ENCODE results near the gene CHEK1. TPM values are rescaled to one million over a fixed set of nuclear protein-coding genes. Genes with fewer than 3 reads are reported as not detected.

The CHEK1 gene
- polyA plus RNA-seq, 1 donor (not counting 4 experiments of a cell fraction or from before 2014, with no cell fraction given), result 38.2 TPM

GRCh38 chr11:125645871-125646270 lies 20.9 kb downstream of the CHEK1 start:
- TF ChIP-seq EZH2 (IDR thresholded peaks at IDR 0.05; ENCODE audit: low read length), result no peak
- TF ChIP-seq CTCF (optimal IDR thresholded peaks at IDR 0.05 in 1 of 3, IDR thresholded peaks at IDR 0.05 in 1 of 3, conservative IDR thresholded peaks at IDR 0.05 in 1 of 3; ENCODE audit: extremely low read depth in 1 of 3, insufficient read depth in 2 of 3, low read length in 3 of 3), result no peak
- FAIRE-seq, result no peak

GRCh38 chr11:125649465-125650166 lies 24.7 kb downstream of the CHEK1 start:
- Histone ChIP-seq H3K79me2 (ENCODE audit: control insufficient read depth, insufficient read depth, low read length) (no peaks in the 10 kb centered on the region), H3K27ac (ENCODE audit: control insufficient read depth, insufficient read depth, low read length) (no peak overlapping the region), H3K4me3 (ENCODE audit: control insufficient read depth in 2 of 3, extremely low read depth in 1 of 3, insufficient read depth in 2 of 3, low read depth in 1 of 3, low read length in 3 of 3) (no peak overlapping the region), H3K27me3 (ENCODE audit: control insufficient read depth, extremely low read depth, insufficient read depth, low read length) (no peaks in the 10 kb centered on the region), H4K20me1 (ENCODE audit: control insufficient read depth, extremely low read depth, insufficient read depth, low read length) (no peaks in the 10 kb centered on the region), H3K4me1 (ENCODE audit: control insufficient read depth, extremely low read depth, insufficient read depth, low read length) (no peaks in the 10 kb centered on the region), H3K9me3 (ENCODE audit: control insufficient read depth, low read depth, low read length) (no peaks in the 10 kb centered on the region), H2AFZ (ENCODE audit: control insufficient read depth, low read length) (no peak overlapping the region), H3K4me2 (ENCODE audit: control insufficient read depth, extremely low read depth, insufficient read depth, low read depth, low read length) (no peak overlapping the region), H3K9me1 (ENCODE audit: control insufficient read depth, extremely low read depth, insufficient read depth, low read length) (no peaks in the 10 kb centered on the region), H3K36me3 (ENCODE audit: control insufficient read depth in 2 of 2, extremely low read depth in 1 of 2, insufficient read depth in 2 of 2, low read length in 2 of 2) (peaks cover 3 to 14% of the 10 kb centered on the region in 2 experiments), H3K9ac (ENCODE audit: control insufficient read depth, extremely low read depth, insufficient read depth, low read length) (no peak overlapping the region)
- FAIRE-seq (no peak), DNase-seq (ENCODE audit: low read depth, low spot score) (no peak)
- TF ChIP-seq CTCF (optimal IDR thresholded peaks at IDR 0.05 in 1 of 3, IDR thresholded peaks at IDR 0.05 in 1 of 3, conservative IDR thresholded peaks at IDR 0.05 in 1 of 3; ENCODE audit: extremely low read depth in 1 of 3, insufficient read depth in 2 of 3, low read length in 3 of 3) (no peak), EZH2 (IDR thresholded peaks at IDR 0.05; ENCODE audit: low read length) (no peak)
- dilution Hi-C loops (cut with MboI; ENCODE audit: extremely low pct_ligation_motif_present, low sequenced_read_pairs), result no loop called here

More at GRCh38 chr11:125645871-125646270, 20.9 kb downstream of the CHEK1 start:
- Histone ChIP-seq H3K9me3 (ENCODE audit: control insufficient read depth, low read depth, low read length) (no peaks in the 10 kb centered on the region), H3K79me2 (ENCODE audit: control insufficient read depth, insufficient read depth, low read length) (no peaks in the 10 kb centered on the region), H2AFZ (ENCODE audit: control insufficient read depth, low read length) (no peak overlapping the region), H3K9ac (ENCODE audit: control insufficient read depth, extremely low read depth, insufficient read depth, low read length) (no peak overlapping the region), H4K20me1 (ENCODE audit: control insufficient read depth, extremely low read depth, insufficient read depth, low read length) (no peaks in the 10 kb centered on the region), H3K4me1 (ENCODE audit: control insufficient read depth, extremely low read depth, insufficient read depth, low read length) (no peaks in the 10 kb centered on the region), H3K27ac (ENCODE audit: control insufficient read depth, insufficient read depth, low read length) (no peak overlapping the region), H3K4me2 (ENCODE audit: control insufficient read depth, extremely low read depth, insufficient read depth, low read depth, low read length) (no peak overlapping the region), H3K4me3 (ENCODE audit: control insufficient read depth in 2 of 3, extremely low read depth in 1 of 3, insufficient read depth in 2 of 3, low read depth in 1 of 3, low read length in 3 of 3) (no peak overlapping the region), H3K36me3 (ENCODE audit: control insufficient read depth in 2 of 2, extremely low read depth in 1 of 2, insufficient read depth in 2 of 2, low read length in 2 of 2) (peaks cover 0 to 12% of the 10 kb centered on the region in 2 experiments), H3K27me3 (ENCODE audit: control insufficient read depth, extremely low read depth, insufficient read depth, low read length) (no peaks in the 10 kb centered on the region), H3K9me1 (ENCODE audit: control insufficient read depth, extremely low read depth, insufficient read depth, low read length) (no peaks in the 10 kb centered on the region)
- dilution Hi-C loops (cut with MboI; ENCODE audit: extremely low pct_ligation_motif_present, low sequenced_read_pairs), result no loop called here
- DNase-seq (ENCODE audit: low read depth, low spot score), result no peak

Measured in keratinocyte (primary cell).